PC-9 (cell line): Measurements from ENCODE around the gene QSER1. TPM values are rescaled to one million over a fixed set of nuclear protein-coding genes. Genes with fewer than 3 reads are reported as not detected.

Experiments
- BruUV-seq: library from RNA; stranded (reverse); fragments of 400-500 nt; replicated peaks from 2 replicates; lab custom pipeline; 2021; lab: Mats Ljungman, UMichigan
- CTCF ChIA-PET: fragments of 300-600 bp; sonication (Branson Sonifier 250); formaldehyde crosslinking; loops from one replicate; lab custom pipeline; 2022; ENCODE audit warnings: antibody characterized with exemption; lab: Charles Lee
- POLR2A ChIA-PET: fragments of 300-600 bp; sonication (Branson Sonifier 250); formaldehyde crosslinking; loops from one replicate; lab custom pipeline; 2022; ENCODE audit warnings: antibody characterized with exemption; ENCODE audit not compliant: unreplicated experiment; lab: Charles Lee
- DNase-seq, 2 experiments: peaks; one replicate each; pipeline versions ENCODE4 v3.0.0 to v3.0.0-alpha.2; 2015 to 2022; ENCODE audit warnings: mixed read lengths in 1 of 2
- H2AFZ ChIP-seq: fragments of 200-600 bp; sonication (generic); 2 replicates; pipeline ENCODE4 v1.8.1; 2017; ENCODE audit warnings: antibody characterized with exemption
- H3F3A ChIP-seq: fragments of 200-600 bp; sonication (generic); 2 replicates; pipeline ENCODE4 v1.8.1; 2017; ENCODE audit warnings: antibody characterized with exemption, mild to moderate bottlenecking, low read depth; ENCODE audit not compliant: insufficient read depth
- H3K27ac ChIP-seq: fragments of 200-600 bp; sonication (generic); 2 replicates; pipeline ENCODE4 v1.6.1; 2016; ENCODE audit warnings: mixed run types
- H3K27me3 ChIP-seq: fragments of 200-600 bp; sonication (generic); 2 replicates; pipeline ENCODE4 v1.6.1; 2016; ENCODE audit warnings: low read depth, mixed run types; ENCODE audit not compliant: insufficient read depth
- H3K36me3 ChIP-seq: fragments of 200-600 bp; sonication (generic); 2 replicates; pipeline ENCODE4 v1.6.1; 2016; ENCODE audit warnings: low read depth, mixed run types
- H3K4me1 ChIP-seq: fragments of 200-600 bp; sonication (generic); replicated peaks from 2 replicates; pipeline ENCODE4 v1.6.1; 2016; ENCODE audit warnings: mixed run types; ENCODE audit not compliant: insufficient read depth
- H3K4me2 ChIP-seq: fragments of 200-600 bp; sonication (generic); 2 replicates; pipeline ENCODE4 v1.6.1; 2017; ENCODE audit warnings: mixed run types
- H3K4me3 ChIP-seq: fragments of 200-600 bp; sonication (generic); 2 replicates; pipeline ENCODE4 v1.6.1; 2016; ENCODE audit warnings: mixed run types
- H3K79me2 ChIP-seq: fragments of 200-600 bp; sonication (generic); 2 replicates; pipeline ENCODE4 v1.6.1; 2017; ENCODE audit warnings: low read depth, mixed run types
- H3K9me2 ChIP-seq: fragments of 200-600 bp; sonication (generic); 2 replicates; pipeline ENCODE4 v1.8.1; 2017; ENCODE audit warnings: mild to moderate bottlenecking; ENCODE audit not compliant: insufficient read depth
- H3K9me3 ChIP-seq: fragments of 200-600 bp; sonication (generic); 2 replicates; pipeline ENCODE4 v1.8.1; 2016; ENCODE audit warnings: low read depth; ENCODE audit not compliant: insufficient read depth
- H4K20me1 ChIP-seq: fragments of 200-600 bp; sonication (generic); 2 replicates; pipeline ENCODE4 v1.8.1; 2017; ENCODE audit not compliant: insufficient read depth
- CTCF ChIP-seq: fragments of 200-600 bp; sonication (generic); conservative IDR thresholded peaks from 2 replicates; pipeline ENCODE4 v1.6.1; 2017; ENCODE audit warnings: mixed run types, antibody characterized with exemption, mild to moderate bottlenecking, moderate library complexity
- EZH2 ChIP-seq: fragments of 200-600 bp; sonication (generic); IDR thresholded peaks from 2 replicates; pipeline ENCODE4 v1.8.0; 2017; ENCODE audit warnings: antibody characterized with exemption, low read depth
- intact Hi-C: fragments of 100-400 bp; cut with micrococcal nuclease; formaldehyde crosslinking; loops from one replicate; pipeline ENCODE4 v1.10.0; 2022; ENCODE audit not compliant: unreplicated experiment
- total RNA-seq: library from RNA; stranded (reverse); gene quantifications from 2 replicates; pipeline ENCODE4 v1.2.3, GENCODE V29; 2021

QSER1 gene
- total RNA-seq, 1 experiment from 2014 or later: 60.2 TPM

- no peaks in the 10 kb centered on the region for H4K20me1 ChIP-seq
- no peaks in the 10 kb centered on the region for H3K4me1 ChIP-seq
- no peak overlapping the region for H3K27ac ChIP-seq
- H2AFZ ChIP-seq: no peak overlapping the region
- no peak overlapping the region for H3K4me3 ChIP-seq
- DNase-seq: no peak
- H3K9me2 ChIP-seq: no peaks in the 10 kb centered on the region
- ChIA-PET CTCF (no interaction called here), POLR2A (no interaction called here)
- no peak overlapping the region for H3K4me2 ChIP-seq
- no peak for TF ChIP-seq CTCF
- TF ChIP-seq EZH2: no peak
- no peaks in the 10 kb centered on the region for H3K79me2 ChIP-seq
- BruUV-seq: no TSS peak
- intact Hi-C loops: no loop called here
- H3K9me3 ChIP-seq: no peaks in the 10 kb centered on the region
- peaks cover 3% of the 10 kb centered on the region; the same call in 1 of the 2 replicates for H3F3A ChIP-seq
- no peaks in the 10 kb centered on the region; the same call in 1 of the 2 replicates for H3K36me3 ChIP-seq
- H3K27me3 ChIP-seq: no peaks in the 10 kb centered on the region
Observed at GRCh38 chr11:32849761-32850160, 42.9 kb upstream of the QSER1 start.

GRCh38 chr11:32851251-32851650, 41.4 kb upstream of the QSER1 start:
- H3K36me3 ChIP-seq: no peaks in the 10 kb centered on the region; the same call in 1 of the 2 replicates
- no TSS peak for BruUV-seq
- TF ChIP-seq CTCF (no peak), EZH2 (no peak)
- H3K27ac ChIP-seq: no peak overlapping the region
- no peak overlapping the region for H3K4me3 ChIP-seq
- CTCF ChIA-PET: interaction anchor here (0.6 kb wide), 1 partner anchor 567 kb away, joined by 4 read pairs; no protein-coding TSS in a partner anchor
- intact Hi-C loops: no loop called here
- H3F3A ChIP-seq: 0 out of 2 replicates have a peak, but pooled peaks cover 3% of the 10 kb centered on the region
- H3K9me2 ChIP-seq: no peaks in the 10 kb centered on the region
- no peak overlapping the region for H3K4me2 ChIP-seq
- H3K9me3 ChIP-seq: no peaks in the 10 kb centered on the region
- no peaks in the 10 kb centered on the region for H3K27me3 ChIP-seq
- POLR2A ChIA-PET: interaction anchor here (0.5 to 0.7 kb wide), 2 partner anchors 42 to 116 kb away, joined by 3 to 4 read pairs; no protein-coding TSS in a partner anchor
- no peak overlapping the region for H2AFZ ChIP-seq
- no peaks in the 10 kb centered on the region for H3K79me2 ChIP-seq
- no peak for DNase-seq
- H4K20me1 ChIP-seq: no peaks in the 10 kb centered on the region
- H3K4me1 ChIP-seq: no peaks in the 10 kb centered on the region

- no peaks in the 10 kb centered on the region for H3K4me1 ChIP-seq
- POLR2A ChIA-PET: no interaction called here
- H3K27me3 ChIP-seq: no peaks in the 10 kb centered on the region
- CTCF ChIA-PET: no interaction called here
- H3K27ac ChIP-seq: no peak overlapping the region
- H3K79me2 ChIP-seq: no peaks in the 10 kb centered on the region
- no peak overlapping the region for H3K4me3 ChIP-seq
- BruUV-seq: no TSS peak
- DNase-seq: no peak
- no peaks in the 10 kb centered on the region for H4K20me1 ChIP-seq
- H3F3A ChIP-seq: 0 out of 2 replicates have a peak, but pooled peaks cover 3% of the 10 kb centered on the region
- intact Hi-C loops: no loop called here
- H2AFZ ChIP-seq: no peak overlapping the region
- no peak for TF ChIP-seq EZH2
- TF ChIP-seq CTCF: no peak
- H3K36me3 ChIP-seq: no peaks in the 10 kb centered on the region; the same call in 1 of the 2 replicates
- no peak overlapping the region for H3K4me2 ChIP-seq
- no peaks in the 10 kb centered on the region for H3K9me3 ChIP-seq
- no peaks in the 10 kb centered on the region for H3K9me2 ChIP-seq
Observed at GRCh38 chr11:32852207-32852606, 40.4 kb upstream of the QSER1 start.
